GM20000 (cell line): ENCODE measurements around the gene NSG1.

ENCODE experiments used
- DNase-seq: peaks from one replicate; pipeline ENCODE4 v3.0.0; 2012; ENCODE audit warnings: low spot score
- TF ChIP-seq, protein P1 (sequence below): IDR thresholded peaks from 2 replicates; pipeline ENCODE4 v1.5.1; 2012; ENCODE audit warnings: mild to moderate bottlenecking, control low read depth; ENCODE audit errors: extremely low read depth, missing control alignments

The NSG1 gene

GRCh38 chr4:4361883-4362282 lies 25.0 kb upstream of the NSG1 start:
- DNase-seq, result no peak
- TF ChIP-seq, protein P1, sequence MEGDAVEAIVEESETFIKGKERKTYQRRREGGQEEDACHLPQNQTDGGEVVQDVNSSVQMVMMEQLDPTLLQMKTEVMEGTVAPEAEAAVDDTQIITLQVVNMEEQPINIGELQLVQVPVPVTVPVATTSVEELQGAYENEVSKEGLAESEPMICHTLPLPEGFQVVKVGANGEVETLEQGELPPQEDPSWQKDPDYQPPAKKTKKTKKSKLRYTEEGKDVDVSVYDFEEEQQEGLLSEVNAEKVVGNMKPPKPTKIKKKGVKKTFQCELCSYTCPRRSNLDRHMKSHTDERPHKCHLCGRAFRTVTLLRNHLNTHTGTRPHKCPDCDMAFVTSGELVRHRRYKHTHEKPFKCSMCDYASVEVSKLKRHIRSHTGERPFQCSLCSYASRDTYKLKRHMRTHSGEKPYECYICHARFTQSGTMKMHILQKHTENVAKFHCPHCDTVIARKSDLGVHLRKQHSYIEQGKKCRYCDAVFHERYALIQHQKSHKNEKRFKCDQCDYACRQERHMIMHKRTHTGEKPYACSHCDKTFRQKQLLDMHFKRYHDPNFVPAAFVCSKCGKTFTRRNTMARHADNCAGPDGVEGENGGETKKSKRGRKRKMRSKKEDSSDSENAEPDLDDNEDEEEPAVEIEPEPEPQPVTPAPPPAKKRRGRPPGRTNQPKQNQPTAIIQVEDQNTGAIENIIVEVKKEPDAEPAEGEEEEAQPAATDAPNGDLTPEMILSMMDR, result no peak

DNA sequence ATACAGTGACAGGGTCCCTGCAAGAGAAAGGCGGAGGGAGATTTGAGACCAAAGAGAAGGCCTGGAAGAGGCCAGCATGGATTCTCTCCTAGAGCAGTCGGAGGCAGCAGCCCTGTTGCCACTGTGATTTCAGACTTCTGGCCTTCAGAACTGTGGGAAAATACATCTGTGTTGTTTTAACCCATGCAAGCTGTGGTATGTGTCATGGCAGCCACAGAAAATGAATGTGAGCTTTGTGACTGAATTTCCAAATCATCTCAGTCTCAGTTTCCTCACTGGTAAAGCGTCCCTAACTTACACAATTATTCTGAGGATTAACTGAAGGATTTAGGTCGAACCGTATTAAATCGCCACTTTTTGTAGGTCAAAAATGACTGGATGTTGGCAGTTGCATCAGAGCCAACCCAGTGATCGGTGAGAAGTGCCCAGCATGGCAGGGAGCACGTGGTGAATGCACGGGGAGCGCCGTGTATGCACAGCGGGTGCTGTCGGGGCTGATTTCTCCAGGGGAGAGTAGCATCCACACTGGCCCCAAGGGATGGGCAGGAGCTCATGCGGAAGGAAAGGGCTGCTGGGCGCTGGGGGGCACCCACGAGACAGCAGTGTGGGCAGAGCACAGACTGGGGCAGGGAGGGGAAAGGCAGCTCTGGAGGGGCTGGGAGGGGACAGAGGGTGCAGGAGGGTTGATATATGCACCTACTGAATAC lies 23.8 kb upstream of the NSG1 start:
- TF ChIP-seq, protein P1, result no peak
- no peak for DNase-seq

DNA sequence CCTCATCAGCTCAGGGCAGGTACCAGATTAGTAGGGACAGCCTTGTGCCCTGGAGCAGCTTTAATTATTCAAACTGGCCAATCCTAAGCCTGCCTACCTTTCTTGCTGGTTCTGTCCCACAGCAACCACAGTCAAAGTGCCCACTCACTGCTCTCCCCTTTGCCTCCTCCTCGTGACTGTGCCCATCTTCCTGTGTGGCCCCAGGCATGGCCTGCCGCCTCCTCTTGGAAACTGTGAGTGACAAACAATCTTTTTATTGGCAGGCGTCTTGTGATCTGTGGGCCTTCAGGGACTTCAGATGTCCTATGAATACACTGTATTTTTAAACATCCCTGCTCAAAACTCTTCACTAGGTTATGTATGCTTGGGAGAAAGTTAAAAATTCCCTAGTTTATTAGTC lies 22.8 kb upstream of the NSG1 start:
- TF ChIP-seq, protein P1, result no peak
- DNase-seq, result no peak

- DNase-seq, result no peak
- TF ChIP-seq, protein P1, result no peak
Observed at GRCh38 chr4:4364486-4365208, 22.3 kb upstream of the NSG1 start.

GRCh38 chr4:4368809-4369580 lies 17.9 kb upstream of the NSG1 start:
- TF ChIP-seq, protein P1, result no peak
- DNase-seq, result no peak

DNA sequence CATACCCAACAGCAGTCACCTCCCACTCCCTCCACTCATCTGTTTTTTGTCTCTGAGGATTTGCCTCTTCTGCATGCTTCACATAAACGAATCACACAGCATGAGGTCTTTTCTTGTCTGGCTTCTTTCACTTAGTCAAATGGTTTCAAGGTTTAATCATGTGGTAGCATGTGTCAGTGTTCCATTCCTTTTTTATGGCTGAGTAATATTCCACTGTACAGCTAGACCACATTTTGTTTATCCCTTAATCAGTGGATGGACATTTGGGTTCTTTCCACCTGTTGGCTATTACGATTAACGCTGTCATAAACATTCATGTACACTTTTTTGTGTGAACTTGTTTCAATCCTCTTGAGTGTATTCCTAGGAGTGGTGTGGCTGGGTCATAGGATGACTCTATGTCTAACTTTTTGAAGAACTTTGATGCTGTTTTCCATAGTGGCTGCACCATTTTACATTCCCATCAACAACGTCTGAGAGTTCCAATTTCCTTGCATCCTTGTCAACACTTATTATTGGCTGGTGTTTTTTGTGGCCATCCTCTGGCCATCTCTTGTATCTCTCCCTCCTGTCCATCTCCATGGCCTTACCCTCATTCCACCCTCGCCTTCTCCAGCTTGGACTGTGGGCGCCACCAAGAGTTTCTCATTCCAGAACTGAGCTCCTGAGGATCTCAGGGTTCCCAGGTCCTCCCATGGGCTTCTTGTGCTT lies 12.4 kb upstream of the NSG1 start:
- DNase-seq, result no peak
- TF ChIP-seq, protein P1, result no peak
